Measurements from ENCODE around the gene MOV10L1.
A peak's percentile ranks its signal among the peaks of the same experiment; 100 is the strongest.

The MOV10L1 gene

DNA sequence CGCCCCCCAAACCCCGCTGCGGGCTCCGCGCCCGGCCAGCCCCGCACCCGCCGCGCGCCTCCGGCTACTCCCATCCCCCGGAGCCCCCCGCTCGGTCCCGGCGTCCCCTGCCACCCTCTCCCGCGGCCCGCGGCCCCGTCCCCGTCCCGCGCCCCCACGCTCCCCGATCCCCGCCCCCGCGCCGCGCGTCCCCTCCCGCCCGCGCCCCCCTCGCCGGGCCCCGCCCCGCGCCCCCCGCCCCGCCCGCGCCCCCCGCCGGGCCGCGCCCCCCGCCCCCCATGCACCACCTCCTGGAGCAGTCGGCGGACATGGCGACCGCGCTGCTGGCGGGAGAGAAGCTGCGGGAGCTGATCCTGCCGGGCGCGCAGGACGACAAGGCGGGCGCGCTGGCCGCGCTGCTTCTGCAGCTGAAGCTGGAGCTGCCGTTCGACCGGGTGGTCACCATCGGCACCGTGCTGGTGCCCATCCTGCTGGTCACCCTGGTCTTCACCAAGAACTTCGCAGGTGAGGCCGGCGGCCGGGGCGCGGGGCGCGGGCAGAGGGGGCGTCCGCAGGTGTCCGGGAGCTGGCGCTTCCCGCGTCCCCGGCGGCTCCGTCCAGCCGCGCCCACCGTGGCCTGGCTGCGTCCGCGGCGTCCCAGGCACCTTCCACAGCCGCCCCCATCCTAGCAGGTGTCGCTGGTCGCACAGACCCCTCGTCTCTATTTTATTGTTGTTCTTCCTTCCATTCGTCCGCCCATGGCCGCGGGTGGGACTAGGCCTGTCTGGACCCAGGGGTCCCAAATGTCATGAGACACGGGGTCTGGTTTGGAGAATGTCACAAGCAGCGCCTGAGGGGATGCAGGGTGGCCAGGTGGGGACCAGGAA, 80.9 kb downstream of the MOV10L1 start, which contains the start of gene PANX2:
Gene PANX2, plus strand, starts transcription at position 279 of the 866 bp plus-strand sequence. Its CDS starts 0 bp downstream, at position 279.
- H3K36me3 ChIP-seq (ENCODE audit: control insufficient read depth, insufficient read depth, low read length), result no peaks in the 10 kb centered on the region
- H3K27ac ChIP-seq (ENCODE audit: insufficient read depth, low read depth, low read length, poor library complexity, severe bottlenecking), result no peak within 1 kb of the TSS
- 4 to 5% methylated on average over 95 to 102 of the region's 105 CpGs for WGBS, 2 experiments
- no peaks in the 10 kb centered on the region for H3K9me3 ChIP-seq (ENCODE audit: control insufficient read depth, low read length)
- no peaks in the 10 kb centered on the region for H3K4me1 ChIP-seq (ENCODE audit: control insufficient read depth, insufficient read depth, low read length)
- H3K27me3 ChIP-seq (ENCODE audit: control insufficient read depth, insufficient read depth, low read length, poor library complexity, severe bottlenecking), result peaks cover 51% of the 10 kb centered on the region
- peak within 1 kb of the TSS; percentile 36 for H3K4me3 ChIP-seq (ENCODE audit: insufficient read depth, low read depth, low read length)

DNA sequence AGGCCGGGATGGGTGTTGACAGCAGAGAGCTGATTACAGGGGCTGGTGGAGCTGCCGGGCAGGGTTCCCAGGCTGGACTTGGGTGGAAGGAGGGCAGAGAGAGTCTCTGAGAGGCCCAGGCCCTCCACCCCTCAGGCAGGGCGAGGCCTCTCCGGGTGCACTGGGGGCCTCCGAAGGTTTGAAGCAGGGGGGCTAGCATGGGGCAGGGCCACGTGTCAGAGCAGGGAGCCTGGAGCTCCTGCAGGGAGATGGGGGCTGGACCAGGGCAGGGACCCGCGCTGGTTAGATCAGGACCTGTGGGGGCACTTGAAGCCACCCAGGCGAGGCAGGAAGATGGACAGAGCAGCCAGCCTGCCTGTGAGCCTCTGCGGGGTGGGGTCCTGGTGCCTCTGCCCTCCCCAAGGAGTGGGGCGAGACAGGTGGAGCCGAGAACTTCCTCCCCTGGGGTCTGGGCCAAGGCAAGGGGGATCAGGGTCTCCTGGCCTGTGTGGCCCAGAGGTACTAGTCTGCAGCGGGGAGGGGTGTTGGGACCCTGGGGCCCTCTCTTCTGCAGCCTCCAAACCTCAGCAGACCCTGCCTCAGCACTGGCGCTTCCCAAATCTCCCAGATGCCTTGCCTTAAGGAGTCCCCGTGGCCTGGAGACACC, 81.6 kb downstream of the MOV10L1 start:
- Histone ChIP-seq H3K27ac (ENCODE audit: insufficient read depth, low read depth, low read length, poor library complexity, severe bottlenecking) (no peak overlapping the region), H3K4me3 (ENCODE audit: insufficient read depth, low read depth, low read length) (peak overlapping the region; percentile 35), H3K36me3 (ENCODE audit: control insufficient read depth, insufficient read depth, low read length) (no peaks in the 10 kb centered on the region), H3K27me3 (ENCODE audit: control insufficient read depth, insufficient read depth, low read length, poor library complexity, severe bottlenecking) (peaks cover 51% of the 10 kb centered on the region), H3K4me1 (ENCODE audit: control insufficient read depth, insufficient read depth, low read length) (no peaks in the 10 kb centered on the region), H3K9me3 (ENCODE audit: control insufficient read depth, low read length) (no peaks in the 10 kb centered on the region)
- 71 to 73% methylated on average over 15 of the region's 15 CpGs for WGBS, 2 experiments

DNA sequence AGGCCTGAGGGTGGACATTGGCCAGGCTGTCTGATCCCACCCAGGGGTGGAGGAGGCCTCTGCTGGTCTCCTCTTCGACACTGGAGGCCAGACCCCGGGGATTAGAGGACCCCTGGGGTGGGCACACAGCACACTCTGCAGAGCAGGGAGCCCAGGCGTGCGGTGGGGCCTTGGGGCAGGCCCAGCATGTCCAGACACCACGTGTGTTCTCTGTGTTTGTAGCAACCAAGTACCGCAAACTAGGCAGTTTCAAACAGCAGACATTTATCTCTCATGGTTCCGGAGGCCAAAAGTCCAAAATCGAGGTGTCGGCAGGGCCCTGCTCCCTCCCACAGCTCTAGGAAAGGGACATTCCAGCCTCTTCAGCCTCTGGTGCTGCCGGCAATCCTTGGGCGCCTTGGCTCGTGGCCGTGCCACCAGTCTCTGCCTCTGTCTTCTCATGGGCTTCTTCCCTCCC, 82.2 kb downstream of the MOV10L1 start:
- H3K4me1 ChIP-seq (ENCODE audit: control insufficient read depth, insufficient read depth, low read length), result no peaks in the 10 kb centered on the region
- H3K9me3 ChIP-seq (ENCODE audit: control insufficient read depth, low read length), result no peaks in the 10 kb centered on the region
- H3K27ac ChIP-seq (ENCODE audit: insufficient read depth, low read depth, low read length, poor library complexity, severe bottlenecking), result no peak overlapping the region
- H3K27me3 ChIP-seq (ENCODE audit: control insufficient read depth, insufficient read depth, low read length, poor library complexity, severe bottlenecking), result peaks cover 51% of the 10 kb centered on the region
- WGBS, 2 experiments, result 81 to 83% methylated on average over 13 of the region's 13 CpGs
- no peaks in the 10 kb centered on the region for H3K36me3 ChIP-seq (ENCODE audit: control insufficient read depth, insufficient read depth, low read length)
- H3K4me3 ChIP-seq (ENCODE audit: insufficient read depth, low read depth, low read length), result no peak overlapping the region

DNA sequence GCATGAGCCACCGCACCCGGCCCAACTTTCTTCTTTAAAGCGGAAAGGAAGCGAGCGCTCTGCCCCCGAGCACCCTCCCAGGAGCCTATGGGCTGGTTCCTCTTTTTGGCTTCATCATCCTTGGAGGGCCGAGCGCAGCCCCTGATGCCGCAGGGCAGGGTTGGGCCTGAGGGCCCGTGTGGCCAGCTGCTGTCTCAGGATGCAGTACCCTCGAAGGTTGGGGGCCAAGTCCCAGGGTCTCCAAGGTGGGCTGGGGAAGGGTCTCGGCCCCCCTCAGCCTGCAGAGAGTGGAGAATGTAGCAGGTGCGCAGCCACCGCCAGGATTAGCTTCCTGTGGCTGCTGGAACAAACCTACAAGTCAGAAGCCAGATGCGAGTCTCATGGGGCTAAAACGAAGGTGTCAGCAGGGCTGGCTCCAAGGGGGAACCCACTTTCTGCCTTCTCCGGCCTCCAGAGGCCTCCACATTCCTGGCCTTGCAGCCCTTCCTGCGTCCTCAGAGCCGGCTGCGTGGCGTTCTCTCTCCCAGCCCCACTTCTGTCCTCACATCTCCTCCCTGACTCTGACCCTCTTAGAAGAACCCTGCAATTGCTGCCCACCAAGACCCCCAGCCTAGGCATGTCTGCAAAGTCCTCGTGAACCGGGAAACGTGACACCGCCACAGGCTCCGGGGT, 83.6 kb downstream of the MOV10L1 start:
- WGBS, 2 experiments, result 91 to 92% methylated on average over 26 of the region's 26 CpGs

DNA sequence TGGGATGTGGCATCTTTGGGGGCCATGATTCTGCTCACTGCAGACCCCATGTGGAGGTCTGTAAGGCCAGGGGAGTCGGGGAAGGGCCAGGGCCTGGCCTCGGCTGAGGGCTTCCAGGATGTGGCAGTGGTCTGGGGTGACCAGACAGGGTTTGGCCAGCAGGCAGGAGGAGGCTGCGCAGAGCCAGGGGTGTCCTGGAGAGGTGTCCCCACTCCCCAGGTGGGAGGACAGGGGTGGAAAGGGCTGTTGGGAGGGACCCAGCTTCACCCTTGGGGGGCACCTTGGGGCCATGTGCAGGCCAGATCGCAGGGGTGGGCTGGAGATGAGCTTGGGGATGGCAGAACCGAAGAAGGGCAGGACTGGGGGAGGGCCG, 84.2 kb downstream of the MOV10L1 start:
- H3K27me3 ChIP-seq (ENCODE audit: control insufficient read depth, insufficient read depth, low read length, poor library complexity, severe bottlenecking), result peaks cover 32% of the 10 kb centered on the region
- no peaks in the 10 kb centered on the region for H3K9me3 ChIP-seq (ENCODE audit: control insufficient read depth, low read length)
- H3K4me1 ChIP-seq (ENCODE audit: control insufficient read depth, insufficient read depth, low read length), result no peaks in the 10 kb centered on the region
- H3K27ac ChIP-seq (ENCODE audit: insufficient read depth, low read depth, low read length, poor library complexity, severe bottlenecking), result no peak overlapping the region
- no peaks in the 10 kb centered on the region for H3K36me3 ChIP-seq (ENCODE audit: control insufficient read depth, insufficient read depth, low read length)
- H3K4me3 ChIP-seq (ENCODE audit: insufficient read depth, low read depth, low read length), result no peak overlapping the region
- 93 to 95% methylated on average over 6 of the region's 6 CpGs for WGBS, 2 experiments

More for the DNA sequence above, 83.6 kb downstream of the MOV10L1 start:
- no peak overlapping the region for H3K4me3 ChIP-seq (ENCODE audit: insufficient read depth, low read depth, low read length)
- no peak overlapping the region for H3K27ac ChIP-seq (ENCODE audit: insufficient read depth, low read depth, low read length, poor library complexity, severe bottlenecking)
- H3K27me3 ChIP-seq (ENCODE audit: control insufficient read depth, insufficient read depth, low read length, poor library complexity, severe bottlenecking), result peaks cover 37% of the 10 kb centered on the region
- no peaks in the 10 kb centered on the region for H3K36me3 ChIP-seq (ENCODE audit: control insufficient read depth, insufficient read depth, low read length)
- no peaks in the 10 kb centered on the region for H3K9me3 ChIP-seq (ENCODE audit: control insufficient read depth, low read length)
- H3K4me1 ChIP-seq (ENCODE audit: control insufficient read depth, insufficient read depth, low read length), result no peaks in the 10 kb centered on the region

DNA sequence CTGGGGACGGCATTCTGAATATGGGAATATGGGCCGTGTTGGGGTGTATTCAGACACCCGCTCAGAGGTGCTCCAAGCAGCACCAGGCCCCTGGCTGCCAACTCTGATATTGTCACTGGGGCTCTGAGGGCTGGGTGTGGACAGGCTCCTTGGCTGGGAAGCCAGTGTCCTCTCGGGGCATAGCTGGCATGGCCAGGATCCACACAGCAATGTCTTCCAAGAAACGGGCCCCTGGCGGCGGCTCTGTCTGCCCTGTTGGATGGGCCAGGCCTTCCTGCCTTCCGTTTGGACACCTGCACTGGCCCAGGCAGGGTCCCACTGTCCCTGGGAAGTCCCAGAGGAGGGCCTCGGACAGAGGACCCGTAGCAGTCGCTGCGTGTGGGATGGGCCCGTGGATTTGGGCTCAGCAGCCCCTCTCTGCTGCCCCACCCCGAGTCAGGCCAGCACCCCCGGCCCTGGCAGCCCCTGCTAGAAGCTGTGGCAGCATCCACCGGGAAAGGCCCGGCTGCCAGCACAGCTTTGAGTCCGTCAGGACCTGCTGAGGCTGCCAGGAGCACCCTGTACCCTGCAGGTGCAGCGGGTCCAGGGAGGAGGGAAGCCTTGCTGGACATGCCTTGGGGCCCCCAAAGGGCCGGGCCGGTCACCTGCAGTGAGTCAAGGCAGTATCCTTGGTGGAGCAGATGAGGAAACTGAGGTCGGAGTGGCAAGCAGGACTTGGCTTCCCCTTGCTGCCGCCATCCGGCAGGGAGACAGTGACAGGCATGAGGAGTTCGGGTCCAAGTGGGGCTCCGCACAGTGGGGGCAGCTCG, 84.8 kb downstream of the MOV10L1 start:
- Histone ChIP-seq H3K4me3 (ENCODE audit: insufficient read depth, low read depth, low read length) (no peak overlapping the region), H3K4me1 (ENCODE audit: control insufficient read depth, insufficient read depth, low read length) (no peaks in the 10 kb centered on the region), H3K36me3 (ENCODE audit: control insufficient read depth, insufficient read depth, low read length) (no peaks in the 10 kb centered on the region), H3K27me3 (ENCODE audit: control insufficient read depth, insufficient read depth, low read length, poor library complexity, severe bottlenecking) (peaks cover 26% of the 10 kb centered on the region), H3K9me3 (ENCODE audit: control insufficient read depth, low read length) (no peaks in the 10 kb centered on the region), H3K27ac (ENCODE audit: insufficient read depth, low read depth, low read length, poor library complexity, severe bottlenecking) (no peak overlapping the region)
- WGBS, 2 experiments, result 92% methylated on average over 27 of the region's 27 CpGs

DNA sequence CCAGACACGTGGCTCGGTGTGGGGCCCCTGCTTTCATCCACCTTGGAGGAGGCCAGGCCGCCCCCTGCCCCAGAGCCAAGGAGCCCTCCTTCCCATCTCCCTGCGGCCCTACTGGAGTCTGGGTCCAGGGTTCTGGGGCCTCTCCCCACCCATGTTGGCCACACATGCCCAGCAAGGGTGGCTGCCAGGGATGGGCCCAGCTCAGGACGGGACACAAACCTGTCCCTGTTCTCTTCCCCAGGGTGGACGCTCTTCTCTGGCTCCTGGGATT, 85.3 kb downstream of the MOV10L1 start:
- peaks cover 21% of the 10 kb centered on the region for H3K27me3 ChIP-seq (ENCODE audit: control insufficient read depth, insufficient read depth, low read length, poor library complexity, severe bottlenecking)
- H3K9me3 ChIP-seq (ENCODE audit: control insufficient read depth, low read length), result no peaks in the 10 kb centered on the region
- 89 to 92% methylated on average over 6 of the region's 6 CpGs for WGBS, 2 experiments
- H3K4me1 ChIP-seq (ENCODE audit: control insufficient read depth, insufficient read depth, low read length), result no peaks in the 10 kb centered on the region
- H3K27ac ChIP-seq (ENCODE audit: insufficient read depth, low read depth, low read length, poor library complexity, severe bottlenecking), result no peak overlapping the region
- H3K36me3 ChIP-seq (ENCODE audit: control insufficient read depth, insufficient read depth, low read length), result no peaks in the 10 kb centered on the region
- no peak overlapping the region for H3K4me3 ChIP-seq (ENCODE audit: insufficient read depth, low read depth, low read length)

DNA sequence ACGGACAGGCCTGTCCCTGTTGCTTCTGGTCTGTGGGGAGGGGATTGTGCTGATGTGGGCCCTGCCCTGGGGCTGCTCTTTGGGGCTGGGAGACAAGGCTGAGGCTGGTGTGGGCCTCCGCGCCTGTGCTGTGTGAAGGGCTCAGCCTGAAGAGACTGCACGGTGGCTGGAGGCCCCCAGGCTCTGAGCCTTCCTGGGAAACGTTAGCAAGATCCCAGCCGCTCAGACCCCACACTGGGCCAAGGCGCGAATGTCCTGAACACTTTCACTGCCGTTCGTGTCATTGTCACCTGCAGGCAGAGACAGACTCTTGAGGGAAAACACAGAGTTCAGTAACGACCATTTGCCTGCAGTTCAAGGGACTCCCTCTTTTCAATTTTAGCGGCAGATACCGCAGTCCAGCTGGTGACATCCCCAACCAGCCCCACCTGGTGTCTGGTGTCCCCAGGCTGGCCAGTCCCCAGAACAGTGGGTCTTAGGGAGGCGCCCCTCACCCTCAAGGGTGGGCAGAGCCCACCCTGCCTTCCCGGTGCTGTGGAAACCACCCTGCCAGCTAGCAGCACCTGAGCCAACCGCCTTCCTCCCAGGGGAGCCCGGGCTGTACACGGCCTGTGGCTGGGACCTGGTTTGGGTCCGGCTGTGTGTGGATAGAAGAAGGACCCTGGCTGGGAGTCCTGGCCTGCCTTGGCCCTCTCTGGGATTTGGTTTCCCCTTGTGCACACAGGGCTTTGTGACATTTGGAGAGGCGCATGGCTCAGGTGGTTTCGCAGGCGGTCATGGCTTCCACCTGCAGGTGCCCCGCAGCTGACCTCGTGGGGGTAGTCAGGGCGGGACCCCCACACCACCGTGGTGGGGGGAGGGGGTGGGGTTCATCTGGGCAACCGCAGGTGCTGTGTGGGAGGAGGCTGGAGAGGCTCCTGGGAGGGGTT, 86.4 kb downstream of the MOV10L1 start:
- H3K9me3 ChIP-seq (ENCODE audit: control insufficient read depth, low read length), result no peaks in the 10 kb centered on the region
- peaks cover 14% of the 10 kb centered on the region for H3K27me3 ChIP-seq (ENCODE audit: control insufficient read depth, insufficient read depth, low read length, poor library complexity, severe bottlenecking)
- no peaks in the 10 kb centered on the region for H3K4me1 ChIP-seq (ENCODE audit: control insufficient read depth, insufficient read depth, low read length)
- WGBS, 2 experiments, result 89 to 91% methylated on average over 27 of the region's 27 CpGs
- H3K27ac ChIP-seq (ENCODE audit: insufficient read depth, low read depth, low read length, poor library complexity, severe bottlenecking), result no peak overlapping the region
- H3K36me3 ChIP-seq (ENCODE audit: control insufficient read depth, insufficient read depth, low read length), result no peaks in the 10 kb centered on the region
- no peak overlapping the region for H3K4me3 ChIP-seq (ENCODE audit: insufficient read depth, low read depth, low read length)

DNA sequence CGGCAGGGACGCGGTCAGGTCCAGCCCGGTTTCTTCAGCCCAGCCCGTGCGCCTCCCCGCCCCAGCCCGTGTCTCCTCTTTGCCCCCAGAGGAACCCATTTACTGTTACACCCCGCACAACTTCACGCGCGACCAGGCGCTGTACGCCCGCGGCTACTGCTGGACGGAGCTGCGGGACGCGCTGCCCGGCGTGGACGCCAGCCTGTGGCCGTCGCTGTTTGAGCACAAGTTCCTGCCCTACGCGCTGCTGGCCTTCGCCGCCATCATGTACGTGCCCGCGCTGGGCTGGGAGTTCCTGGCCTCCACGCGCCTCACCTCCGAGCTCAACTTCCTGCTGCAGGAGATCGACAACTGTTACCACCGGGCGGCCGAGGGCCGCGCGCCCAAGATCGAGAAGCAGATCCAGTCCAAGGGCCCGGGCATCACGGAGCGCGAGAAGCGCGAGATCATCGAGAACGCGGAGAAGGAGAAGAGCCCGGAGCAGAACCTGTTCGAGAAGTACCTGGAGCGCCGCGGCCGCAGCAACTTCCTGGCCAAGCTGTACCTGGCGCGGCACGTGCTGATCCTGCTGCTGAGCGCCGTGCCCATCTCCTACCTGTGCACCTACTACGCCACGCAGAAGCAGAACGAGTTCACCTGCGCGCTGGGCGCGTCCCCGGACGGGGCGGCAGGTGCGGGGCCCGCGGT, 87.2 kb downstream of the MOV10L1 start:
- H3K9me3 ChIP-seq (ENCODE audit: control insufficient read depth, low read length), result no peaks in the 10 kb centered on the region
- no peaks in the 10 kb centered on the region for H3K4me1 ChIP-seq (ENCODE audit: control insufficient read depth, insufficient read depth, low read length)
- 96% methylated on average over 76 of the region's 76 CpGs for WGBS, 2 experiments
- no peaks in the 10 kb centered on the region for H3K36me3 ChIP-seq (ENCODE audit: control insufficient read depth, insufficient read depth, low read length)
- H3K27ac ChIP-seq (ENCODE audit: insufficient read depth, low read depth, low read length, poor library complexity, severe bottlenecking), result no peak overlapping the region
- H3K27me3 ChIP-seq (ENCODE audit: control insufficient read depth, insufficient read depth, low read length, poor library complexity, severe bottlenecking), result peaks cover 5% of the 10 kb centered on the region
- H3K4me3 ChIP-seq (ENCODE audit: insufficient read depth, low read depth, low read length), result no peak overlapping the region

All from ectodermal cell (in vitro differentiated cells).